ENCODE measurements around the gene HYLS1. TPM values are rescaled to one million over a fixed set of nuclear protein-coding genes. Genes with fewer than 3 reads are reported as not detected.

HYLS1 gene
- total RNA-seq, 1 donor from 2014 or later = 3.2 TPM

DNA sequence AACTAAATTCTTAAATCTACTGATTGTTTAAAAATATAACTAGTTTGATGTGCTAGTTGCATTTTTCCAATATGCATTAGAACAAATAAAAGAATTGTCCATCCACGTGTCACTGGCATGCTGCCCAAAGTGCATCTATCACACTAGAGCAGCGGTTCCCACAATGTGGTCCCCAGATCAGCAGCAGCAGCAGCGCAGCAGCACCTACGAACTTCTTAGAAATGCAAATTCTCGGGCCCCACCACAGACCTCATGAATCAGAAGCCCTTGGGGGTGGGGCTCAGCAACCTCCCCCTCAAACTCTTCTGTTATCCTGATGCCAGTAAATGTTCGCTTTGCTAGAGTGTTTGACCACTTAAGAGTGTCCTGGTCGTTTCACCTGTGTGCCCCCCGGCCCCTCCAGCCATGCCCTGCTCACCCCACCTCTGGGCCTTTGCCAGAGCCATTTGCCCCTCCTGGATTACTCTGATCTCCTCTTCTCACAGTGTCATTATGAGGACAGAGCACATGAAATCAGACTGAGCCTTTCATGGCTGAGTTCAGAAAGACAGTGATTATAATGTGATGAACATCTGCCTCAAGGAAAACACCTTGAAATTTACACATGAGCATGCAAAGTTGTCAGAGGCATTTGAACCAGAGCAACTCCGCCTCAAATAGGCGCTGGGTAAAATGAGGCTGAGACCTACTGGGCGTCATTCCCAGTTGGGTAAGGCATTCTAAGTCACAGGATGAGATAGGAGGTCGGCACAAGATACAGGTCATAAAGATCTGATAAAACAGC lies 45.8 kb downstream of the HYLS1 start:
- Histone ChIP-seq H3K27me3 (no peaks in the 10 kb centered on the region), H3K4me1 (no peaks in the 10 kb centered on the region), H3K36me3 (no peaks in the 10 kb centered on the region), H3K4me3 (no peak overlapping the region), H3K27ac (no peak overlapping the region), H3K9me3 (no peaks in the 10 kb centered on the region)
- ATAC-seq (no peak), DNase-seq (peak; percentile 28)
- intact Hi-C loops (cut with DNase I) = no loop called here
- TF ChIP-seq, protein P1, sequence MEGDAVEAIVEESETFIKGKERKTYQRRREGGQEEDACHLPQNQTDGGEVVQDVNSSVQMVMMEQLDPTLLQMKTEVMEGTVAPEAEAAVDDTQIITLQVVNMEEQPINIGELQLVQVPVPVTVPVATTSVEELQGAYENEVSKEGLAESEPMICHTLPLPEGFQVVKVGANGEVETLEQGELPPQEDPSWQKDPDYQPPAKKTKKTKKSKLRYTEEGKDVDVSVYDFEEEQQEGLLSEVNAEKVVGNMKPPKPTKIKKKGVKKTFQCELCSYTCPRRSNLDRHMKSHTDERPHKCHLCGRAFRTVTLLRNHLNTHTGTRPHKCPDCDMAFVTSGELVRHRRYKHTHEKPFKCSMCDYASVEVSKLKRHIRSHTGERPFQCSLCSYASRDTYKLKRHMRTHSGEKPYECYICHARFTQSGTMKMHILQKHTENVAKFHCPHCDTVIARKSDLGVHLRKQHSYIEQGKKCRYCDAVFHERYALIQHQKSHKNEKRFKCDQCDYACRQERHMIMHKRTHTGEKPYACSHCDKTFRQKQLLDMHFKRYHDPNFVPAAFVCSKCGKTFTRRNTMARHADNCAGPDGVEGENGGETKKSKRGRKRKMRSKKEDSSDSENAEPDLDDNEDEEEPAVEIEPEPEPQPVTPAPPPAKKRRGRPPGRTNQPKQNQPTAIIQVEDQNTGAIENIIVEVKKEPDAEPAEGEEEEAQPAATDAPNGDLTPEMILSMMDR (IDR thresholded peaks at IDR 0.05) = no peak

DNA sequence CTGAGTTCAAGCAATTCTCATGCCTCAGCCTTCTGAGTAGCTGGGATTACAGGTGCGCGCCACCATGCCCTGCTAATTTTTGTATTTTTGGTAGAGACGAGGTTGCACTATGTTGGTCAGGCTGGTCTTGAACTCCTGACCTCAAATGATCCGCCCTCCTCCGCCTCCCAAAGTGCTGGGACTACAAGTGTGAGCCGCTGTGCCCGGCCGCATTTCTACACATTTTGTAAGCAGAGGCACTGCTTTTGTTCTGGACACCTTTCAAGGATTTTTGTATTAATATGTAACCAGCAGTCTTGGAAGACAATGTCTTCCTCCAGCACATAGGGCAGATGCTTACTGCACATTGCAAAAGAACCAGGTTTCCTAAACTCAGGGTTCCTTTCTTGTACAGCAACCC lies 47.0 kb downstream of the HYLS1 start:
- Histone ChIP-seq H3K4me3 (no peak overlapping the region), H3K36me3 (no peaks in the 10 kb centered on the region), H3K27me3 (no peaks in the 10 kb centered on the region), H3K9me3 (no peaks in the 10 kb centered on the region), H3K4me1 (no peaks in the 10 kb centered on the region), H3K27ac (no peak overlapping the region)
- DNase-seq (peak; percentile 23), ATAC-seq (no peak)
- intact Hi-C loops (cut with DNase I) = no loop called here
- TF ChIP-seq, protein P1 (IDR thresholded peaks at IDR 0.05) = no peak

DNA sequence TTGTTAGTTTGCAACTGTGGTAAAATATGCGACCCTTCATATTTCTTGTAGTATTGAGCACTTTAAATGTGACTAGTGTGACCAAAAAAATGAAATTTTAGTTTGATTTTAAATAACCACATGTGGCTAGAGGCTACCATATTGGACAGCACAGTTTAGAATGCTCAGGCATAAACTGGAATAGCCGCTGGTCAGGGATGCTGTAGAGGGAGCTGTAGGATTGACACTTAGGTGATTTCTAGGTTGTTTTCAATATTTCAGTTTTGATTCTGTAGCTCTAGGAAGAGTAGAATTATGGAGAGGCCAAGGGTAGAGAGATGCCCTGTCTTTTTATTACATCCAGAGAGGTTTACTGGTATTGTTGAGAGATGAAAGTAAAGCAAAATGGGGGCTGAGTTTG lies 47.6 kb downstream of the HYLS1 start:
- no peaks in the 10 kb centered on the region for H3K36me3 ChIP-seq
- no peaks in the 10 kb centered on the region for H3K9me3 ChIP-seq
- no peaks in the 10 kb centered on the region for H3K4me1 ChIP-seq
- intact Hi-C loops (cut with DNase I) = no loop called here
- DNase-seq (no peak), ATAC-seq (no peak)
- no peaks in the 10 kb centered on the region for H3K27me3 ChIP-seq
- TF ChIP-seq, protein P1 (IDR thresholded peaks at IDR 0.05) = no peak
- H3K27ac ChIP-seq = no peak overlapping the region
- H3K4me3 ChIP-seq = no peak overlapping the region

DNA sequence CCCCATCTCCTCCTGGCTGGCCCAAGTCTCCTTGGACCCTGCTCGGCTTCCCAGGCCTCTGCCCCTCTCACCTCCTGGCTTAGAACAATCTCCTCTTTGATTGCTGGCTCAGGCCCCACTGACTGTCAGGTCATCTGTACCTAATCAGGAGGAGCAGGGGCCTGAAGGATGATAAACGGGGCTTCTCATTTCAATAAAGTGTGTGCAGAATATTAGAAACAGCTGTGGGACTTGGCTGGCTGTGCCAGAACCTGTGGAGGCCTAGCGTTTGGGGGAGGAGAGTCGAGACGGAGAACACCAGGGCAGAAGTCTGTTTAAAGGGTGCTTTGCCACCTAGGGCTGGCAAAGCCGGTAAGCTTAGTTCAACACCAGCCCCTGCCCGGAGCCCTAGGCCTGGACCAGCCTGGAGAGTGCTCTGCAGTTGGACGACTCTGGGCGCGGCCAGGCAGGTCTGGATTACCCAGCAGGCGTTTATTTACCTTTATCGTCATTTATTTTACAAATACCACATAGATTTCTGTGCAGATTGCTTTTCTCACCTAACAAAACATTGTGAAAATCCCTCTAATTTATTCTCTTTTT lies 48.2 kb downstream of the HYLS1 start:
- intact Hi-C loops (cut with DNase I) = no loop called here
- peak; percentile 41 for DNase-seq

DNA sequence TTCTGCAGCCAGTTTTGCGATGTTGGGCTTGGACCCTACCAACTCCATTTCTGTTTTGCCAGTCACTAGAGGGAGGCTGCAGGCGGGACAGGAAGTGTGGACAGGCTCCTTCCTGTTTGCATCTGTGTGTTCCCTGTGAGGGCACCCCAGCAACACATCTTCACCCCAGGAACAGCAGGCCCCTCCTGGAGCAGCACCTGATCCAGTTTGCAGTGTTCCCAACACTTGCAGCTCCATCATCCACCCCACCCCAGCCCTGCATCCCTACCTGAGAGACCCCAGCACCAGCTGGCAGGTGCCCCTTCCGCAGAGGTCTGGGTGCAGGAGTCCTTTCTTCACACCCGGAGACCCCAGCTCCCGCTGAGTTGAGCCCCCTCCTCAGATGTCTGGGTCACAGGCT lies 51.0 kb downstream of the HYLS1 start:
- no peaks in the 10 kb centered on the region for H3K27me3 ChIP-seq
- intact Hi-C loops (cut with DNase I) = no loop called here
- DNase-seq (peak; percentile 38), ATAC-seq (no peak)
- no peaks in the 10 kb centered on the region for H3K4me1 ChIP-seq
- no peaks in the 10 kb centered on the region for H3K9me3 ChIP-seq
- no peak overlapping the region for H3K27ac ChIP-seq
- no peaks in the 10 kb centered on the region for H3K36me3 ChIP-seq
- TF ChIP-seq, protein P1 (IDR thresholded peaks at IDR 0.05) = no peak
- H3K4me3 ChIP-seq = no peak overlapping the region

More for the DNA sequence above, 48.2 kb downstream of the HYLS1 start:
- Histone ChIP-seq H3K36me3 (no peaks in the 10 kb centered on the region), H3K4me3 (no peak overlapping the region), H3K9me3 (no peaks in the 10 kb centered on the region), H3K27me3 (no peaks in the 10 kb centered on the region), H3K27ac (no peak overlapping the region), H3K4me1 (no peaks in the 10 kb centered on the region)
- no peak for ATAC-seq
- TF ChIP-seq, protein P1 (IDR thresholded peaks at IDR 0.05) = no peak

Measured in upper lobe of right lung (tissue), 1 donor.